Fibroblast of skin of right quadriceps (primary cell): ENCODE results near the gene CHST8.

Experiments
- DNase-seq: peaks from one replicate; pipeline ENCODE4 v3.0.0-alpha.2; 2013

Gene CHST8

GRCh38 chr19:33799476-33799875 is 177.7 kb downstream of the CHST8 start:
- DNase-seq, result no peak

- DNase-seq, result no peak
These were observed 178.4 kb downstream of the CHST8 start for GRCh38 chr19:33800012-33800680.

GRCh38 chr19:33801411-33801810 is 179.7 kb downstream of the CHST8 start:
- no peak for DNase-seq

GRCh38 chr19:33802001-33802400 is 180.2 kb downstream of the CHST8 start:
- no peak for DNase-seq

GRCh38 chr19:33802801-33803200 is 181.0 kb downstream of the CHST8 start:
- DNase-seq, result no peak

GRCh38 chr19:33803383-33803782 is 181.6 kb downstream of the CHST8 start:
- no peak for DNase-seq

GRCh38 chr19:33804021-33804799 is 182.5 kb downstream of the CHST8 start:
- peak; percentile 70 for DNase-seq

GRCh38 chr19:33805313-33805712 is 183.6 kb downstream of the CHST8 start:
- DNase-seq, result no peak

GRCh38 chr19:33805840-33806433 is 184.2 kb downstream of the CHST8 start:
- no peak for DNase-seq

- no peak for DNase-seq
These were observed 184.7 kb downstream of the CHST8 start for GRCh38 chr19:33806434-33806881.

- no peak for DNase-seq
These were observed 186.6 kb downstream of the CHST8 start for GRCh38 chr19:33808399-33808798.

GRCh38 chr19:33809960-33810359 is 188.2 kb downstream of the CHST8 start:
- no peak for DNase-seq

- DNase-seq, result no peak
These were observed 189.1 kb downstream of the CHST8 start for GRCh38 chr19:33810821-33811220.

GRCh38 chr19:33811246-33811645 is 189.5 kb downstream of the CHST8 start:
- DNase-seq, result no peak

- DNase-seq, result peak; percentile 35
These were observed 190.1 kb downstream of the CHST8 start for GRCh38 chr19:33811736-33812387.

GRCh38 chr19:33812388-33813330 is 190.9 kb downstream of the CHST8 start:
- DNase-seq, result no peak

GRCh38 chr19:33813391-33814101 is 191.8 kb downstream of the CHST8 start:
- DNase-seq, result no peak

GRCh38 chr19:33814181-33815165 is 192.7 kb downstream of the CHST8 start:
- DNase-seq, result no peak

GRCh38 chr19:33815380-33816340 is 193.9 kb downstream of the CHST8 start:
- DNase-seq, result peak; percentile 39
